ENCODE measurements around the gene IQUB. TPM values are rescaled to one million over a fixed set of nuclear protein-coding genes. Genes with fewer than 3 reads are reported as not detected.
A peak's percentile ranks its signal among the peaks of the same experiment; 100 is the strongest.

Gene IQUB
- total RNA-seq, 5 donors from 2014 or later (not counting 1 experiment from before 2014, with no cell fraction given) = 0.09 TPM; not detected in 3

DNA sequence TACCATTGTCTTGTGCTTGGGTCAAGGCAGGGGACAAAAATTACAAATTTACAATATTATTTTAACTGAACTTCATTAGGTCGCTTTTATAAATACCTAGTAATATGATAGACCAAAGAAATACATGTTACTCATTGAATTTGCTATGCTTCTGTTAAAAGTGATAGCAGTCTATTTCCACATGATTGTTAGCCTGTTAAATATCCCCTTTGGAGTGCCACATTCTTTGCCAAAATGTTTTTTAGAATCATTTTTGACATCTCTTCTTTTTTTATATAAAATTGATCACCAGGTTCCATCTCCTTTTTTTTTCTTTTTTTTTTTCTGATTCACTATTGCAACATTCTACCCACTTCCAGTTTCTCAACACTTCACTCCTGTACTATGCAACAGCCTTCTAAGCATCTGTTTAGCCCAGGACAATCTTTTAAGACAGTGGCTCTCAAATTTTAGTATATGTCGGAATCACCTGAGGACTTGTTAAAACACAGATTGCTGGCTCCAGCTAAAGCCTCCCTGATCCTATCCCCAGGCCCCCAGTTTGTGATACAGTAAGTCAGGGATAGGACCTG is 39.6 kb upstream of the IQUB start:
- ChIA-PET CTCF (interaction anchor here in 1 of 2 donors (1.0 kb wide), 1 partner anchor 8 kb away, joined by 3 read pairs; no protein-coding TSS in a partner anchor), POLR2A (interaction anchor here in 1 of 2 donors (0.6 kb wide), 1 partner anchor 337 kb away, joined by 4 read pairs; no protein-coding TSS in a partner anchor)
- H3K27ac ChIP-seq (ENCODE audit: low read length) = no peak overlapping the region
- DNase-seq = no peak
- Mint-ChIP-seq H3K27me3 (peaks cover 10% of the 10 kb centered on the region in 2 donors), H3K9me3 (no peaks in the 10 kb centered on the region), H3K4me3 (no peak overlapping the region), H3K27ac (no peak overlapping the region), H3K4me1 (no peaks in the 10 kb centered on the region), H3K36me3 (no peaks in the 10 kb centered on the region)
- no peaks in the 10 kb centered on the region for H3K9me3 ChIP-seq
- peaks cover 0 to 5% of the 10 kb centered on the region in 2 experiments for H3K27me3 ChIP-seq (replicated peaks in 1 of 2; ENCODE audit: control insufficient read depth in 2 of 2, extremely low read depth in 1 of 2, insufficient read depth in 2 of 2, low read length in 1 of 2)
- WGBS (ENCODE audit: insufficient coverage) = no CpG with 5 or more reads among the region's 2 CpGs
- no peaks in the 10 kb centered on the region for H3K4me1 ChIP-seq (ENCODE audit: control insufficient read depth in 1 of 2, extremely low read depth in 1 of 2, insufficient read depth in 2 of 2, low read length in 2 of 2)
- no peaks in the 10 kb centered on the region for H3K36me3 ChIP-seq (ENCODE audit: control insufficient read depth in 2 of 2, extremely low read depth in 1 of 2, insufficient read depth in 1 of 2, low read length in 1 of 2)
- ATAC-seq (replicated peaks in 1 of 4) = no peak
- H3K4me3 ChIP-seq (ENCODE audit: control insufficient read depth in 1 of 2, extremely low read depth in 1 of 2, low read length in 1 of 2) = no peak overlapping the region

GRCh38 chr7:123573341-123573740 is 38.9 kb upstream of the IQUB start:
- Mint-ChIP-seq H3K4me1 (no peaks in the 10 kb centered on the region), H3K36me3 (no peaks in the 10 kb centered on the region), H3K27me3 (peaks cover 6% of the 10 kb centered on the region in 2 donors), H3K9me3 (no peaks in the 10 kb centered on the region), H3K4me3 (no peak overlapping the region), H3K27ac (no peak overlapping the region)
- POLR2A ChIA-PET = interaction anchor here in 1 of 2 donors (0.6 kb wide), 1 partner anchor 336 kb away, joined by 4 read pairs; no protein-coding TSS in a partner anchor
- DNase-seq = no peak
- no peaks in the 10 kb centered on the region for H3K4me1 ChIP-seq (ENCODE audit: control insufficient read depth in 1 of 2, extremely low read depth in 1 of 2, insufficient read depth in 2 of 2, low read length in 2 of 2)
- no peak for ATAC-seq (replicated peaks in 1 of 4)
- H3K4me3 ChIP-seq (ENCODE audit: control insufficient read depth in 1 of 2, extremely low read depth in 1 of 2, low read length in 1 of 2) = no peak overlapping the region
- no peak overlapping the region for H3K27ac ChIP-seq (ENCODE audit: low read length)
- CTCF ChIA-PET = interaction anchor here in 1 of 2 donors (1.0 kb wide), 1 partner anchor 8 kb away, joined by 3 read pairs; no protein-coding TSS in a partner anchor
- no CpG with 5 or more reads among the region's 3 CpGs for WGBS (ENCODE audit: insufficient coverage)
- H3K27me3 ChIP-seq (replicated peaks in 1 of 2; ENCODE audit: control insufficient read depth in 2 of 2, extremely low read depth in 1 of 2, insufficient read depth in 2 of 2, low read length in 1 of 2) = peaks cover 0 to 5% of the 10 kb centered on the region in 2 experiments
- no peaks in the 10 kb centered on the region for H3K36me3 ChIP-seq (ENCODE audit: control insufficient read depth in 2 of 2, extremely low read depth in 1 of 2, insufficient read depth in 1 of 2, low read length in 1 of 2)
- H3K9me3 ChIP-seq = no peaks in the 10 kb centered on the region

DNA sequence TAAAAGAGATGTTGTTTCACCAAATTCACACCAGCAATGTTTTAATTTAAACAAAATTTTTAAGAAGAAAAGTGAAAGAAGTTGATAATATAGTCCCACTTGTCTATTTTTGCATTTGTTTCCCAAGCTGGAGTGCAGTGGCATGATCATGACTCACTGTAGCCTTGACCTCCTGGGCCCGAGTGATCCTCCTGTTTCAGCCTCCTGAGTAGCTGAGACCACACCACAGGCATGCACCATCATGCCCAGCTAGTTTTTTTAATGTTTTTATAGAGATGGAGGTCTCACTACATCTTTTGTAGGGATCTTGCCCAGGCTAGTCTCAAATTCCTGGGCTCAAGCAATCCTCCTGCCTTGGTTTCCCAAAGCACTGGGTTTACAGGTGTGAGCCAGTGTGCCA is 37.3 kb upstream of the IQUB start:
- no peaks in the 10 kb centered on the region for H3K9me3 Mint-ChIP-seq
- Histone ChIP-seq H3K36me3 (ENCODE audit: control insufficient read depth in 2 of 2, extremely low read depth in 1 of 2, insufficient read depth in 1 of 2, low read length in 1 of 2) (no peaks in the 10 kb centered on the region), H3K27me3 (replicated peaks in 1 of 2; ENCODE audit: control insufficient read depth in 2 of 2, extremely low read depth in 1 of 2, insufficient read depth in 2 of 2, low read length in 1 of 2) (peaks cover 0 to 3% of the 10 kb centered on the region in 2 experiments), H3K4me1 (ENCODE audit: control insufficient read depth in 1 of 2, extremely low read depth in 1 of 2, insufficient read depth in 2 of 2, low read length in 2 of 2) (no peaks in the 10 kb centered on the region), H3K4me3 (ENCODE audit: control insufficient read depth in 1 of 2, extremely low read depth in 1 of 2, low read length in 1 of 2) (no peak overlapping the region), H3K9me3 (no peaks in the 10 kb centered on the region), H3K27ac (ENCODE audit: low read length) (no peak overlapping the region)
- WGBS (ENCODE audit: insufficient coverage) = 50% methylated on average over 1 of the region's 1 CpG
- H3K27me3 Mint-ChIP-seq = peaks cover 0 to 7% of the 10 kb centered on the region in 2 donors
- no peak overlapping the region for H3K27ac Mint-ChIP-seq
- ATAC-seq (replicated peaks in 1 of 4) = no peak
- CTCF ChIA-PET = no interaction called here
- POLR2A ChIA-PET = no interaction called here
- no peak overlapping the region for H3K4me3 Mint-ChIP-seq
- no peaks in the 10 kb centered on the region for H3K4me1 Mint-ChIP-seq
- H3K36me3 Mint-ChIP-seq = no peaks in the 10 kb centered on the region
- DNase-seq = no peak

DNA sequence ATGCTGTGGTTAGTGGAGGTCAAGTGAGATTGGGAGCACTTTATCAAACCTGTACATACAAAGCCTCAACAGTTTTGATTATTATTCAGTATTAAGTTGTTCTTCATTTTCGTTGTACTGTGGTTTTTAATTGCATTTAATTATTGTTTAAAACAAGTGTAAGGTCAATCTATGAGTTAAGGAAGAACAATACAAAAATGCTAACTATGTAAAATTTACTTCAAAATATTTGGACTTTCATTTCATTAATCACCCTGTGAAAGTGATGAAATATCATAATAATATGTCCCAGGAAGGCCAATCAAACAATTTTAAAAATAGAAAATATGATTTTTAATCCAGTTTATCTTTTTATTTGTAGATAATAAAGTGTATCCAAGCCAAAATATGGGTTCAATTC is 36.8 kb upstream of the IQUB start:
- no peaks in the 10 kb centered on the region for H3K9me3 Mint-ChIP-seq
- ChIA-PET POLR2A (no interaction called here), CTCF (no interaction called here)
- H3K4me3 Mint-ChIP-seq = no peak overlapping the region
- no peak overlapping the region for H3K27ac Mint-ChIP-seq
- ATAC-seq (replicated peaks in 1 of 4) (no peak), DNase-seq (no peak)
- Histone ChIP-seq H3K27me3 (replicated peaks in 1 of 2; ENCODE audit: control insufficient read depth in 2 of 2, extremely low read depth in 1 of 2, insufficient read depth in 2 of 2, low read length in 1 of 2) (peaks cover 0 to 3% of the 10 kb centered on the region in 2 experiments), H3K36me3 (ENCODE audit: control insufficient read depth in 2 of 2, extremely low read depth in 1 of 2, insufficient read depth in 1 of 2, low read length in 1 of 2) (no peaks in the 10 kb centered on the region), H3K4me1 (ENCODE audit: control insufficient read depth in 1 of 2, extremely low read depth in 1 of 2, insufficient read depth in 2 of 2, low read length in 2 of 2) (no peaks in the 10 kb centered on the region), H3K4me3 (ENCODE audit: control insufficient read depth in 1 of 2, extremely low read depth in 1 of 2, low read length in 1 of 2) (no peak overlapping the region), H3K27ac (ENCODE audit: low read length) (no peak overlapping the region), H3K9me3 (no peaks in the 10 kb centered on the region)
- no CpG with 5 or more reads among the region's 1 CpG for WGBS (ENCODE audit: insufficient coverage)
- no peaks in the 10 kb centered on the region for H3K36me3 Mint-ChIP-seq
- no peaks in the 10 kb centered on the region for H3K4me1 Mint-ChIP-seq
- peaks cover 0 to 7% of the 10 kb centered on the region in 2 donors for H3K27me3 Mint-ChIP-seq

DNA sequence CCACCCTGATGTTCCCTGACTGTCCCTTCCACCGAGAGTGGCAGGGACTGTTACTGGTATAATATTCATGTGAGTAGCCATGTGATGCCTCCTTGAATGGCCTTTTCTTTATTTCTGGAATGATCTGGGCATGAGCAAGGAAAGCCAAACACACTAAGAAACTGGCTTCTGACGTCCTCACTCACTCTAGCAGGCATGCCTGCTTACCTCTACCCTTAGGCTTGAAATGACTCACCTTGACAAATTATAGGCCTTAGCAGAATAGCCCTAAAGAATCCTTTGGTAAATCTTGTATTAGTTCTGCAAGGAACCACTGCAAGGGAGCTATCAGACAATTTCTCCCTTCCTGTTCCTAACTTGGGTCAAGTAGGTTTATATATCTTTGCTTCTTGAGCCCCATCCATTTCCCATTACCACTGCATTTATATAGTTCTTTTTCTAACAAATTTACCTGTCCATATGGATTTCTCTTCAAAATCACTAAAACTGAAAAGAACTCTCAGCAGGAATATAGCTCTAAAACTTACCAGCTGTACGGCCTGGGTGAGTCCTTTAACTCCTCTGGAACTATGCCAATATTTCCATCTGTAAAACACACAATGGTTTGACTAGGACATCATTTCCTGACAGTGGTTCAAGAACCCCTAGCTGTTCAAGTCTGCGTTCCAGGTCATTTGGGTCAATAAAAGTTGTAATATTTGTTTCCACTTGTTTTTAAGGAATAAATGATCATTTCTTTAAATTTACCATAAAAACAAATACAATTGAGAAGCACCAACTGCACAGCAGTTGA is 36.2 kb upstream of the IQUB start:
- DNase-seq (no peak), ATAC-seq (replicated peaks in 1 of 4) (no peak)
- no peak overlapping the region for H3K27ac ChIP-seq (ENCODE audit: low read length)
- H3K4me1 ChIP-seq (ENCODE audit: control insufficient read depth in 1 of 2, extremely low read depth in 1 of 2, insufficient read depth in 2 of 2, low read length in 2 of 2) = no peaks in the 10 kb centered on the region
- Mint-ChIP-seq H3K27me3 (peaks cover 0 to 7% of the 10 kb centered on the region in 2 donors), H3K27ac (no peak overlapping the region), H3K4me1 (no peaks in the 10 kb centered on the region), H3K9me3 (no peaks in the 10 kb centered on the region), H3K36me3 (no peaks in the 10 kb centered on the region), H3K4me3 (no peak overlapping the region)
- peaks cover 0 to 3% of the 10 kb centered on the region in 2 experiments for H3K27me3 ChIP-seq (replicated peaks in 1 of 2; ENCODE audit: control insufficient read depth in 2 of 2, extremely low read depth in 1 of 2, insufficient read depth in 2 of 2, low read length in 1 of 2)
- ChIA-PET CTCF (no interaction called here), POLR2A (no interaction called here)
- H3K36me3 ChIP-seq (ENCODE audit: control insufficient read depth in 2 of 2, extremely low read depth in 1 of 2, insufficient read depth in 1 of 2, low read length in 1 of 2) = no peaks in the 10 kb centered on the region
- WGBS (ENCODE audit: insufficient coverage) = 80% methylated on average over 1 of the region's 4 CpGs
- H3K9me3 ChIP-seq = no peaks in the 10 kb centered on the region
- no peak overlapping the region for H3K4me3 ChIP-seq (ENCODE audit: control insufficient read depth in 1 of 2, extremely low read depth in 1 of 2, low read length in 1 of 2)

GRCh38 chr7:123569352-123570010 is 35.1 kb upstream of the IQUB start:
- WGBS (ENCODE audit: insufficient coverage) = 0% methylated on average over 1 of the region's 2 CpGs
- ChIA-PET POLR2A (no interaction called here), CTCF (no interaction called here)
- Mint-ChIP-seq H3K27ac (no peak overlapping the region), H3K4me1 (no peaks in the 10 kb centered on the region), H3K9me3 (no peaks in the 10 kb centered on the region), H3K36me3 (no peaks in the 10 kb centered on the region), H3K4me3 (no peak overlapping the region), H3K27me3 (peaks cover 0 to 7% of the 10 kb centered on the region in 2 donors)
- no peak overlapping the region for H3K4me3 ChIP-seq (ENCODE audit: control insufficient read depth in 1 of 2, extremely low read depth in 1 of 2, low read length in 1 of 2)
- H3K27ac ChIP-seq (ENCODE audit: low read length) = no peak overlapping the region
- no peaks in the 10 kb centered on the region for H3K36me3 ChIP-seq (ENCODE audit: control insufficient read depth in 2 of 2, extremely low read depth in 1 of 2, insufficient read depth in 1 of 2, low read length in 1 of 2)
- no peaks in the 10 kb centered on the region for H3K9me3 ChIP-seq
- peaks cover 0 to 3% of the 10 kb centered on the region in 2 experiments for H3K27me3 ChIP-seq (replicated peaks in 1 of 2; ENCODE audit: control insufficient read depth in 2 of 2, extremely low read depth in 1 of 2, insufficient read depth in 2 of 2, low read length in 1 of 2)
- no peaks in the 10 kb centered on the region for H3K4me1 ChIP-seq (ENCODE audit: control insufficient read depth in 1 of 2, extremely low read depth in 1 of 2, insufficient read depth in 2 of 2, low read length in 2 of 2)
- DNase-seq (no peak), ATAC-seq (replicated peaks in 1 of 4) (peak in 1 of 4 experiments; percentile 10)
